Omental fat pad (tissue), 4 donors: ENCODE measurements around the gene RNASE4. TPM values are rescaled to one million over a fixed set of nuclear protein-coding genes. Genes with fewer than 3 reads are reported as not detected.

Source experiments
- ATAC-seq: fragments of 150-250 bp; one replicate; pipeline ENCODE4 v1.9.1; 2016; ENCODE audit warnings: mild to moderate bottlenecking, moderate library complexity; ENCODE audit not compliant: low FRiP score
- DNase-seq: peaks from one replicate; pipeline ENCODE4 v3.0.0-alpha.2; 2019; ENCODE audit warnings: low spot score
- CTCF ChIP-seq, 3 donors: fragments of 450-650 bp; IDR thresholded peaks; one replicate each; pipeline ENCODE4 v1.5.1; 2016 to 2017; ENCODE audit warnings: antibody characterized with exemption in 3 of 3, mild to moderate bottlenecking in 3 of 3, moderate library complexity in 2 of 3
- small RNA-seq: library from RNA; depleted of rRNA; stranded (forward); fragments of <200 nt; gene quantifications from one replicate; pipeline ENCODE3, GENCODE V24; 2016
- total RNA-seq, 4 donors: library from RNA; depleted of rRNA; stranded (reverse); fragments of >200 nt; gene quantifications; one replicate each; pipeline ENCODE4 v1.1.0, GENCODE V29; 2016

The RNASE4 gene
- total RNA-seq, 4 donors from 2014 or later: 115 to 280 (median 181) TPM

- ATAC-seq: no peak
- TF ChIP-seq CTCF (IDR thresholded peaks at IDR 0.05): no peak
Measured at GRCh38 chr14:20742132-20742531, 57.8 kb downstream of the RNASE4 start.

GRCh38 chr14:20743556-20743955, 59.2 kb downstream of the RNASE4 start:
- no peak for DNase-seq
- TF ChIP-seq CTCF (IDR thresholded peaks at IDR 0.05): no peak
- ATAC-seq: no peak

More at GRCh38 chr14:20742132-20742531, 57.8 kb downstream of the RNASE4 start:
- DNase-seq: no peak

GRCh38 chr14:20745571-20746358, 61.4 kb downstream of the RNASE4 start, which contains the start of gene EDDM3A:
TSS of gene EDDM3A (plus strand) at chr14:20745887. CDS start at chr14:20747581, 1,694 bp downstream.
- ATAC-seq (no peak), DNase-seq (no peak)
- TF ChIP-seq CTCF (IDR thresholded peaks at IDR 0.05): no peak

- no peak for TF ChIP-seq CTCF (IDR thresholded peaks at IDR 0.05)
- DNase-seq (no peak), ATAC-seq (no peak)
Measured at GRCh38 chr14:20746566-20746965, 62.2 kb downstream of the RNASE4 start.

GRCh38 chr14:20748439-20748838, 64.1 kb downstream of the RNASE4 start:
- no peak for ATAC-seq
- no peak for TF ChIP-seq CTCF (IDR thresholded peaks at IDR 0.05)
- DNase-seq: no peak

- ATAC-seq: no peak
- no peak for TF ChIP-seq CTCF (IDR thresholded peaks at IDR 0.05)
- no peak for DNase-seq
Measured at GRCh38 chr14:20750194-20750593, 65.8 kb downstream of the RNASE4 start.

Small RNA genes lying within 50 kb of the gene (small RNA-seq; reads per million reads assigned to genes)
- gene RF00019: not detected

Other genes starting within 250 kb of the RNASE4 start
- gene KLHL33, start 248.4 kb upstream of the RNASE4 start, total RNA-seq: 1 to 10 TPM in 1 of 4 donors, under 1 TPM in 3; 0.12 to 2.0 (median 0.39) TPM
- gene OSGEP, start 229.7 kb upstream of the RNASE4 start, total RNA-seq: 10 to 100 TPM; 30.9 to 55.1 (median 53.4) TPM
- gene APEX1, start 229.3 kb upstream of the RNASE4 start, total RNA-seq: 100 to 1,000 TPM; 110 to 146 (median 131) TPM
- gene PIP4P1, start 223.1 kb upstream of the RNASE4 start, total RNA-seq: 10 to 100 TPM; 20.4 to 24.4 (median 22.5) TPM
- 100 to 1,000 TPM in 2 of 4 donors, 10 to 100 TPM in 2; 28.4 to 437 (median 117) TPM for gene PNP, start 215.2 kb upstream of the RNASE4 start, total RNA-seq
- not detected for gene RNASE10, start 179.0 kb upstream of the RNASE4 start, total RNA-seq
- not detected for gene RNASE9, start 123.5 kb upstream of the RNASE4 start, total RNA-seq
- not detected for gene RNASE11, start 96.6 kb upstream of the RNASE4 start, total RNA-seq
- not detected for gene RNASE12, start 93.2 kb upstream of the RNASE4 start, total RNA-seq
- not detected for gene OR6S1, start 42.9 kb upstream of the RNASE4 start, total RNA-seq
- 100 to 1,000 TPM in 1 of 4 donors, 10 to 100 TPM in 3; 24.4 to 114 (median 45.6) TPM for gene ANG, start 4.2 kb downstream of the RNASE4 start, total RNA-seq
- not detected for gene EDDM3A, start 61.3 kb downstream of the RNASE4 start, total RNA-seq
- not detected for gene EDDM3B, start 83.8 kb downstream of the RNASE4 start, total RNA-seq
- gene RNASE6, start 96.7 kb downstream of the RNASE4 start, total RNA-seq: 10 to 100 TPM; 18.0 to 48.5 (median 30.1) TPM
- gene RNASE1, start 118.3 kb downstream of the RNASE4 start, total RNA-seq: 1,000 to 10,000 TPM in 3 of 4 donors, 100 to 1,000 TPM in 1; 999 to 1,585 (median 1,253) TPM
- not detected for gene RNASE3, start 206.8 kb downstream of the RNASE4 start, total RNA-seq